NCI-H2196 treated with DMSO at 0.1 percent for 48 hours (cell line): ENCODE data around the gene LAMB3.

Experiments used
- DNase-seq: peaks from one replicate; lab custom pipeline; 2025; ENCODE audit not compliant: unreplicated experiment; lab: John Stamatoyannopoulos, UW

LAMB3 gene

GRCh38 chr1:209618756-209619420 is 33.3 kb downstream of the LAMB3 start:
- DNase-seq: peak; percentile 9

DNA sequence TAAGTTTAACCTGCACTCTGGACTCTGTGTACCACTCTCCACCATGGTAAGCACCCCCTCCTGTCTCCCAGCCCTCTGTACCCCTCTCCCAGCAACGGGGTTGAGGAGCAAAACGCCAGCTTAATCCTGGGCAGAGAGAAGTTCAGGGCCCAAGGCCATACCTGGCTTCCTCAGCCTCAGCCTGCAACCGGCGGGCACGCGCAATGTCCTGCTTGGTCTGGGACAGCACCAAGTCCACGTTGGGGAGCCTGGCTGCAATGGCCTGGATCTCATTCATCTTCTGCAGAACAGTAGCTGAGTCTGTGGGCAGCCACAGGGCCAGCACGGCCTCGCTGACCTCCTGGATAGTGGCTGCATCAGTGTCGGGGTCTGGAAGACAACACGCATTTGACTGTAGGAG is 33.9 kb downstream of the LAMB3 start:
- no peak for DNase-seq

DNA sequence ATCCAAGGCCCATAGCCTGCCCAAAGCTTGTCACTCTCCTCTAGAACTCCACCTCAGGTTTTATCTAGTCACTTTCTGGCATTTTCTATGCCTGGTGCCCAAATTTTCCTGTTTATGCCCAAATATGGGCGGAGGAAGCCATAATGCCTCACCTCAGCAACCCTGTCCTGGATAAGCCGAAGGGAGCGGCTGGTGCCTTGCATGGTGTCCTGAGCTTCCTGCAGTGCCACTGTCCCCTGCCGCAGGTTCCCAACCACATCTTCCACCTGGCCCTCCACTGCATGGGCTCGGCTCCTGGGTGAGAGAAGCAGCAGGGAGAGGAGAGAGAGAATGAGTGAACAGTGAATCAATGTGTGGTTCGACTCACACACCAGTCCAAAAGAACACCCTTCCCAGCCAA is 34.5 kb downstream of the LAMB3 start:
- DNase-seq: no peak

DNA sequence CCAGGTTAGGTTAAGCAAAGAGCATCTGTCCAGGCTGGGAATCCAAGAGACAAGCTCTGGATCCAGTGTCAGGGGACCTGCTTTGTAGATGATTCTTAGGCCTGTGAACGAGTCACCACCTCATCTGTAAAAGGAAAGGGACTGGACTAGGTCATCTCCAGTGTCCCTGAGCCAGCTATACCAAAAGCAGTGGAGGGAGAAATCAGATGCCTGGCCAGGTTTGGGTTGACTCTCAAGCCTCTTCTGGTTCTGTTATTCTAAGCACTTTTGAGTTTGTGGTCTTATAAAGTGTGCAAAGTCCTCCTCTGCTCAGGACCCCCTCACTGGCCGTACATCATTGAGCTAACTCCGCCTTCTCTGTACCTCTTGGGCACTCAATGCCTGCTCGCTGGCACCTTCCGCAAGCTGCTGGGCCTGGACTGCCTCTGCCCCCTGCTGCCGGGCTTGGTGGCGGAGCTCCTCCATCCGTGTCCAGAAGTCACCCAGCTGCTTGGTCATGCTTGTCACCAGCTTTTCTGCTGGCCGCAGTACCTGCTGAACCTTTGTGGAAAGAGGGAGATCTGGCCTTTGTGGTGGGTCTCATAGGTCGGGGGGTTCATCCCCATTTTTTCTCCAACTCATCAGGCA is 35.1 kb downstream of the LAMB3 start:
- no peak for DNase-seq

GRCh38 chr1:209616366-209617046 is 35.7 kb downstream of the LAMB3 start:
- DNase-seq: no peak

DNA sequence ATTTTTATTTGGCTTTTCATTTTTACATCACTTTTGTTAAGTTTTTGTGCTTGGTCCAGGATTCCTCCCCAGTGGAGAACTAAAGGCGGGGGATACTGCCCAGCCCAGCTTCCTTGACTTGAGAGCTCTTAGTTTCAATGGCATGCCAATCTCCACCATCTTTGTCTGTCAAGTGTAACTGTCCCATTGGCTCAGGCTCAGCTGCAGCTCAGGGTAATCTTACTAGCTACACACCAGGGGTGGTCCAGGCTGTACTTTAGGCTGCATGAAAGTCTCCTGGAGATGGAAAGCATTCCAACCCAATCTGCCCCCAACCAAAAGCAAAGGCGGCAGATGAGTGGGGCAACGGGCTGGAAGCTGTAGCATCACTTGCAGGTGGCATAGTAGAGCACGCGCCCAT is 37.3 kb downstream of the LAMB3 start:
- DNase-seq: no peak

GRCh38 chr1:209614151-209614420 is 38.1 kb downstream of the LAMB3 start:
- no peak for DNase-seq

DNA sequence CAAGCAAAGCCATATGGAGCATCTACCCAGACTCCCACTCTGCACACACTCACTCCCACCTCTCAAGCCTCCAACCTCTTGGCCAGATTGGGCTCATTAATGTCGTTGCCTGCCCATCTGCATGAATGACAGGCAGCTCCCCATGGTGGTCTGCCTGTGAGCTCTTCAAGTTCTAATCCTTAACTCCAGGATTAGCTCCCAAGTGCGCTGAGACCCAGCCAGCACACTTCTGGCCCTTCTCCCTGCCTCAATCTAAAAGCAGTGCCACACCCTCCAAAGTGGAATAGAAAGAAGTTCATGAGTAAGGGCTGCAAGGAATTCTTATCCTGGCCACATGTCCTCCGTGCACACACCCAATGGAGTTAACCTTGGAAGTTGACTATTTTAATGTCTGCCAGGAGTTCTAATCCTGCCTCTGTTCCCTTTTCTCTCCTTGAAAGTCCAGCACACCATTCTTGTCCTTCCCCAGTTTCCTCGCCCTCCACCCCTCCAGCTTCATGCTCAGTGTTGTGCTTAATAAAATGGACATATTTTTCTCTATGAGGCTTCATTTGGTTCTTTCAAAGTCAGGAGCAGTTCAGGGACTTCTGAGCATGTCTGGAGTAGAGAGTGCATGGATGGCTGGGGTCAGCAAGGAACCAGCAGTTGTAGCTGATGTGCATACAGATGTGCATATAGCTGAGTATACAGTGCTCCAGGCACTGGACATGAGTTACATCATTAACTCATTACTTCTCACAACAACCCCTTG is 38.6 kb downstream of the LAMB3 start:
- DNase-seq: no peak

- no peak for DNase-seq
These were observed 39.4 kb downstream of the LAMB3 start for GRCh38 chr1:209612646-209613399.

- no peak for DNase-seq
These were observed 40.3 kb downstream of the LAMB3 start for GRCh38 chr1:209611771-209612570.

DNA sequence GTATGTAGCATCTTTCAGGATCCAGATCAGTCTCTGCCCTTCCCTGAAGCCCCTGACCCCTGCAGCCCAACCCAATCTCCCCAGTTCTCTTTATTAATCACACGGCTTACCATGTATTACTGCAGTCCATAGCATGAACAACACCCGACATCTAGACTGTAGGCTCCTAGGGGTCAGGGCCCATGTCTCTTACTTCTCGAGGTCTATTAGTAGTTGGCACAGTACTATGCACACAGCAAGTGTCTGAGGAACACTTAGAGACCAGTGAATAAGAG is 41.7 kb downstream of the LAMB3 start:
- DNase-seq: no peak

GRCh38 chr1:209609791-209610630 is 42.2 kb downstream of the LAMB3 start:
- DNase-seq: no peak

DNA sequence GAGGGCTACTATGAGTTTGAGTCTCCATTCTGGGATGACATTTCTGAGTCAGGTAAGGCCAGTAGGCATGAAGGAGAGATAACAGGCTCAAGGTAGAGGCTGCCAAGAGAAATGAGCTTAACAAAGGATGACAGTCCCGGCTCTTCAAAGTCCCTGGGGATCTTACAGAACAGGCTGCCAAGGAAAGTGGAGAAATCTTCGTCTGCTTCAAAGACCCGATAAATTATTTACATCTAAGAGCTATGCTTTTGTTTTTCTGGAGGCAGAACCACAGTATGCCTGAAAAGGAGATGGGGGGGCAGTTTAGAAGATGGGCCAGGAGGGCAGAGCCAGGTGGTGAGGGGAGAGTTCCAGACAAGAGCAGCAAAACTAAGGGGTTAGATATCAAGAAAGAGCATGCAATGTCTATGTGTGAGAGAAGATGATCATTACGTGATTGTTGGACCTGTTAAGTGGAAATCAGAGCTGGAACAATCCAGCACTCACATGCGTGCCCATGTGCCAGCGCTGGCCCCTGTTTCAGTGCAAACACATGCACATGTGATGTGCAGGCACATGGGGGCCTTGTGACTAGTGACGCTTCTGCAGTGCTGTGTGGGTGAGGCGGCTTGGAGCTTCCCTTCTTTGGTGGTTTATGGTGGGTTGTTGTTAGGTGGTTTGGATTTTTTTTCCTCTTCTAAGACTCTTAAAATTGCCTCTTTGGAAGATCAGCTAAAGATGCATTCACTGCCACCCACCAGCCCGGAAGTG is 43.0 kb downstream of the LAMB3 start:
- DNase-seq: no peak

GRCh38 chr1:209607795-209608178 is 44.4 kb downstream of the LAMB3 start:
- no peak for DNase-seq

GRCh38 chr1:209607102-209607794 is 45.0 kb downstream of the LAMB3 start:
- no peak for DNase-seq

DNA sequence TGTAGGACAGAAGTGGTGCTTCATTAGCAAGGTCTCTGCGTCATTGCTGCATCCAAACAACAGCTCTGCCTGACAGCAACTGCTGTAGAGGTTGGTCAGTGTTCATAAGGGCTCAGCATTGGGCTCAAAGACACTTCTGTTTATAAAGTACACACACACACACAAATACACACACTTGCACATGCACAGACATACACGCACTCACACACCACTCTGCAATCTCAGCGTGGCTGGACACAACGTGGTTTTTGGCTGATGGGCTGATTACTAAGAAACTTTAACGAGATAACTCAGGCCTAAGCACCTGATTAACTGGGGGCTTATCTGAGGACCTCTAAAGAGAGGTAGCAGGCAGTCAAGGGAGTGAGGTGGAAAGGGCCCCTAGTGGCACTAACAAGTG is 48.3 kb downstream of the LAMB3 start:
- no peak for DNase-seq

DNA sequence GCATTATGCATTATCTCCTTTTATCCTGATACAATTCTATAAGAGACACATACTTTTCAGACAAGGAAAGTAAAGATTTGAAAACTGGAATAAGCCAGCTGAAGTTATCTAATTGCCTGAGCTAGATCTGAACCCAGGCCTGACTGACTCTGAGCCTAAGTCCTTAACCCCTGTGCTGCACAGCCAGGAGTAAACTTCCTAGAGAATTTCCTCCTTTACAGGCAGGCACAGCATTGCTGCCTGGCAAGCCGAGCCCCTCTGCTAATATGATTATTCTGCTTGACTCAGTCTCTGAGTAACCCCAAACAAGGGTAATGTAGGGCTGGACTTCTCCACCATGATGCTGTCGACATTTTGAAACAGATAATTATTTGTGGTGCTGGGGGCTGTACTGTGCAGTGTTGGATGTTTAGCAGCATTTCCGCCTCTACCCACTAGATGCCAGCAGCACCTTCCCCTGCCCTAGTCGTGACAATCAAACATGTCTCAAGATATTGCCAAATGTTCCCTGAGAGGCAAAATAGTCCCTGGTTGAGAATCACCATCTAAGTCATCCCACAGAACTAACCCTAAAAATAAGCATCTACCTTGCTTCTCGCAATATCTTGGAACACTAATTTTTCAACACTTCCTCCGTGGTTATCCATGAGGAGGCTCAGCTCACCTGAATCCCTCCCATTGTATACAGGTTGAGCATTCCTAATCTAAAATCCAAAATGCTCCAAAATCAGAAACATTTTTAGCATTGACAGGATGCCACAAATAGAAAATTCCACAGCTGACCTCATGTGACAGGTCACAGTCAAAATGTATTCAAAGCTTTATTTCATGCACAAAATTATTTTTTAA is 50.2 kb downstream of the LAMB3 start:
- DNase-seq: peak; percentile 9

GRCh38 chr1:209600541-209600940 is 51.7 kb downstream of the LAMB3 start:
- DNase-seq: no peak
